CD4-positive, CD25-positive, alpha-beta regulatory T cell (primary cell): ENCODE results near the gene SLC1A5. TPM values are rescaled to one million over a fixed set of nuclear protein-coding genes. Genes with fewer than 3 reads are reported as not detected.

Experiments
- ATAC-seq, 2 donors: fragments of 150-1000 bp; cut with Tn5 transposase; one replicate each; pipeline ENCODE4 v1.10.0; 2021; ENCODE audit warnings: low read depth in 2 of 2, moderate number of reproducible peaks in 2 of 2, moderate library complexity in 1 of 2
- DNase-seq, 3 donors: peaks; one replicate each; pipeline versions ENCODE4 v3.0.0 to v3.0.0-alpha.2; 2012 to 2022; ENCODE audit warnings: mixed read lengths in 1 of 3
- H3K27ac ChIP-seq: one replicate; pipeline ENCODE4 v1.7.0; 2013; ENCODE audit warnings: mild to moderate bottlenecking, low read length; ENCODE audit not compliant: insufficient read depth, poor library complexity, severe bottlenecking
- H3K27me3 ChIP-seq: one replicate; pipeline ENCODE4 v1.7.0; 2013; ENCODE audit warnings: low read length; ENCODE audit not compliant: control insufficient read depth, insufficient read depth
- H3K36me3 ChIP-seq: one replicate; pipeline ENCODE4 v1.7.0; 2013; ENCODE audit warnings: mild to moderate bottlenecking, low read length, moderate library complexity; ENCODE audit not compliant: control insufficient read depth, insufficient read depth
- H3K4me1 ChIP-seq: 2 replicates; pipeline ENCODE4 v1.7.0; 2013; ENCODE audit warnings: mild to moderate bottlenecking, low read length; ENCODE audit not compliant: insufficient read depth, control insufficient read depth, poor library complexity, severe bottlenecking
- H3K4me3 ChIP-seq: one replicate; pipeline ENCODE4 v1.7.0; 2013; ENCODE audit warnings: low read depth, mild to moderate bottlenecking, low read length, moderate library complexity
- H3K9me3 ChIP-seq, 2 experiments: 1 replicate in 1 of 2; 2 replicates in 1 of 2; pipeline ENCODE4 v1.7.0; 2013; ENCODE audit warnings: low read length in 2 of 2, mild to moderate bottlenecking in 1 of 2, moderate library complexity in 1 of 2; ENCODE audit not compliant: control insufficient read depth in 2 of 2
- H3K27ac Mint-ChIP-seq, 3 donors: one replicate each; pipeline ENCODE4 v1.8.0; 2020 to 2022; ENCODE audit warnings: mild to moderate bottlenecking in 3 of 3, mixed read lengths in 3 of 3, moderate library complexity in 2 of 3
- H3K27me3 Mint-ChIP-seq: one replicate; pipeline ENCODE4 v1.8.0; 2022; ENCODE audit warnings: mild to moderate bottlenecking, mixed read lengths
- H3K36me3 Mint-ChIP-seq: one replicate; pipeline ENCODE4 v1.8.0; 2020; ENCODE audit warnings: mixed read lengths
- H3K4me1 Mint-ChIP-seq, 4 donors: one replicate each; pipeline ENCODE4 v1.8.0; 2020 to 2022; ENCODE audit warnings: mixed read lengths in 4 of 4, mild to moderate bottlenecking in 1 of 4
- H3K4me3 Mint-ChIP-seq, 4 donors: one replicate each; pipeline ENCODE4 v1.8.0; 2020 to 2022; ENCODE audit warnings: mild to moderate bottlenecking in 4 of 4, mixed read lengths in 4 of 4, moderate library complexity in 3 of 4
- H3K9me3 Mint-ChIP-seq, 7 donors: one replicate each; pipeline ENCODE4 v1.8.0; 2020 to 2022; ENCODE audit warnings: mixed read lengths in 7 of 7, mild to moderate bottlenecking in 3 of 7, moderate library complexity in 2 of 7
- polyA plus RNA-seq, 4 donors: library from polyadenylated mRNA; unstranded; fragments of 300-500 nt; fragmentation: Illumina TruSeq; gene quantifications; one replicate each; pipeline ENCODE4 v1.2.3, GENCODE V29; 2021
- total RNA-seq: library from RNA; stranded (reverse); gene quantifications from one replicate; pipeline ENCODE4 v1.2.3, GENCODE V29; 2022

SLC1A5 gene
- total and polyA plus RNA-seq, 5 donors from 2014 or later, result 23.6 to 28.8 (median 26.6) TPM

- Mint-ChIP-seq H3K4me1 (peaks cover 0 to 16% (median 13%) of the 10 kb centered on the region in 4 donors), H3K9me3 (no peaks in the 10 kb centered on the region), H3K4me3 (no peak overlapping the region), H3K36me3 (peaks cover 38% of the 10 kb centered on the region), H3K27me3 (no peaks in the 10 kb centered on the region), H3K27ac (no peak overlapping the region)
- Histone ChIP-seq H3K4me3 (no peak overlapping the region), H3K27me3 (no peaks in the 10 kb centered on the region), H3K27ac (no peak overlapping the region), H3K4me1 (peaks cover 9% of the 10 kb centered on the region), H3K36me3 (peaks cover 78% of the 10 kb centered on the region), H3K9me3 (no peaks in the 10 kb centered on the region)
- no peak for ATAC-seq
- DNase-seq, result no peak
Observed at GRCh38 chr19:46729696-46730095, 58.7 kb downstream of the SLC1A5 start.

GRCh38 chr19:46728693-46729339, 59.6 kb downstream of the SLC1A5 start:
- no peaks in the 10 kb centered on the region for H3K27me3 Mint-ChIP-seq
- H3K36me3 Mint-ChIP-seq, result peaks cover 31% of the 10 kb centered on the region
- no peaks in the 10 kb centered on the region for H3K9me3 Mint-ChIP-seq
- peak; percentile 73 to 81 (median 81) for DNase-seq
- peak overlapping the region in 2 of 4 donors; percentile 7 to 63 for H3K4me3 Mint-ChIP-seq
- Histone ChIP-seq H3K36me3 (peaks cover 77% of the 10 kb centered on the region), H3K9me3 (no peaks in the 10 kb centered on the region), H3K4me1 (peaks cover 9% of the 10 kb centered on the region), H3K27me3 (no peaks in the 10 kb centered on the region), H3K27ac (no peak overlapping the region), H3K4me3 (no peak overlapping the region)
- H3K4me1 Mint-ChIP-seq, result peaks cover 0 to 16% (median 13%) of the 10 kb centered on the region in 4 donors
- H3K27ac Mint-ChIP-seq, result peak overlapping the region in 2 of 3 donors; percentile 10 to 62
- peak; percentile 80 to 86 for ATAC-seq

GRCh38 chr19:46728208-46728607, 60.2 kb downstream of the SLC1A5 start:
- Mint-ChIP-seq H3K9me3 (no peaks in the 10 kb centered on the region), H3K4me3 (peak overlapping the region in 1 of 4 donors; percentile 63)
- no peak for ATAC-seq

GRCh38 chr19:46727757-46728156, 60.6 kb downstream of the SLC1A5 start:
- no peaks in the 10 kb centered on the region for H3K27me3 Mint-ChIP-seq
- Histone ChIP-seq H3K9me3 (no peaks in the 10 kb centered on the region), H3K36me3 (peaks cover 70% of the 10 kb centered on the region), H3K27me3 (no peaks in the 10 kb centered on the region), H3K4me3 (no peak overlapping the region), H3K4me1 (peaks cover 9% of the 10 kb centered on the region), H3K27ac (no peak overlapping the region)
- H3K4me1 Mint-ChIP-seq, result peaks cover 0 to 18% (median 13%) of the 10 kb centered on the region in 4 donors
- DNase-seq, result no peak
- H3K36me3 Mint-ChIP-seq, result peaks cover 31% of the 10 kb centered on the region
- H3K27ac Mint-ChIP-seq, result peak overlapping the region in 1 of 3 donors; percentile 74
- no peak for ATAC-seq
- H3K4me3 Mint-ChIP-seq, result no peak overlapping the region
- H3K9me3 Mint-ChIP-seq, result no peaks in the 10 kb centered on the region

More at GRCh38 chr19:46728208-46728607, 60.2 kb downstream of the SLC1A5 start:
- peaks cover 31% of the 10 kb centered on the region for H3K36me3 Mint-ChIP-seq
- no peak overlapping the region for H3K4me3 ChIP-seq
- H3K4me1 ChIP-seq, result peaks cover 9% of the 10 kb centered on the region
- H3K9me3 ChIP-seq, result no peaks in the 10 kb centered on the region
- H3K36me3 ChIP-seq, result peaks cover 75% of the 10 kb centered on the region
- DNase-seq, result no peak
- H3K4me1 Mint-ChIP-seq, result peaks cover 0 to 17% (median 13%) of the 10 kb centered on the region in 4 donors
- H3K27ac ChIP-seq, result no peak overlapping the region
- H3K27me3 ChIP-seq, result no peaks in the 10 kb centered on the region
- no peaks in the 10 kb centered on the region for H3K27me3 Mint-ChIP-seq
- H3K27ac Mint-ChIP-seq, result no peak overlapping the region

- Mint-ChIP-seq H3K4me1 (peaks cover 0 to 20% (median 13%) of the 10 kb centered on the region in 4 donors), H3K36me3 (peaks cover 30% of the 10 kb centered on the region), H3K9me3 (no peaks in the 10 kb centered on the region), H3K4me3 (no peak overlapping the region), H3K27ac (no peak overlapping the region), H3K27me3 (no peaks in the 10 kb centered on the region)
- no peak overlapping the region for H3K27ac ChIP-seq
- H3K4me1 ChIP-seq, result peaks cover 9% of the 10 kb centered on the region
- no peaks in the 10 kb centered on the region for H3K27me3 ChIP-seq
- ATAC-seq (no peak), DNase-seq (no peak)
- no peak overlapping the region for H3K4me3 ChIP-seq
- peaks cover 68% of the 10 kb centered on the region for H3K36me3 ChIP-seq
- H3K9me3 ChIP-seq, result no peaks in the 10 kb centered on the region
Observed at GRCh38 chr19:46726971-46727501, 61.4 kb downstream of the SLC1A5 start.

- Histone ChIP-seq H3K4me3 (no peak overlapping the region), H3K4me1 (peaks cover 9% of the 10 kb centered on the region), H3K27ac (no peak overlapping the region), H3K9me3 (no peaks in the 10 kb centered on the region), H3K27me3 (no peaks in the 10 kb centered on the region), H3K36me3 (peaks cover 68% of the 10 kb centered on the region)
- DNase-seq (no peak), ATAC-seq (no peak)
- no peak overlapping the region for H3K4me3 Mint-ChIP-seq
- H3K9me3 Mint-ChIP-seq, result no peaks in the 10 kb centered on the region
- no peak overlapping the region for H3K27ac Mint-ChIP-seq
- peaks cover 28% of the 10 kb centered on the region for H3K36me3 Mint-ChIP-seq
- H3K4me1 Mint-ChIP-seq, result peaks cover 0 to 19% (median 10%) of the 10 kb centered on the region in 4 donors
- H3K27me3 Mint-ChIP-seq, result no peaks in the 10 kb centered on the region
Observed at GRCh38 chr19:46726551-46726950, 61.8 kb downstream of the SLC1A5 start.

GRCh38 chr19:46725859-46726393, 62.5 kb downstream of the SLC1A5 start:
- Mint-ChIP-seq H3K9me3 (no peaks in the 10 kb centered on the region), H3K4me3 (no peak overlapping the region), H3K36me3 (peaks cover 26% of the 10 kb centered on the region), H3K4me1 (peaks cover 0 to 25% (median 9%) of the 10 kb centered on the region in 4 donors), H3K27me3 (no peaks in the 10 kb centered on the region), H3K27ac (no peak overlapping the region)
- H3K4me3 ChIP-seq, result no peak overlapping the region
- H3K36me3 ChIP-seq, result peaks cover 63% of the 10 kb centered on the region
- no peaks in the 10 kb centered on the region for H3K9me3 ChIP-seq
- no peaks in the 10 kb centered on the region for H3K27me3 ChIP-seq
- DNase-seq, result no peak
- no peak overlapping the region for H3K27ac ChIP-seq
- ATAC-seq, result no peak
- H3K4me1 ChIP-seq, result peaks cover 9% of the 10 kb centered on the region
